SK-N-SH (cell line): Measurements from ENCODE around the gene IFT27. TPM values are rescaled to one million over a fixed set of nuclear protein-coding genes. Genes with fewer than 3 reads are reported as not detected.

Experiments used
- CTCF ChIA-PET: fragments of 300-600, 350-600 bp; formaldehyde crosslinking; extraction: SDS; loops from one replicate; lab custom pipeline; 2021; lab: Yijun Ruan, JAX
- POLR2A ChIA-PET: fragments of 350-600 bp; sonication (Branson Sonifier 250); formaldehyde crosslinking; extraction: SDS; loops from one replicate; lab custom pipeline; 2020; ENCODE audit warnings: antibody characterized with exemption, inconsistent platforms; lab: Yijun Ruan, JAX
- DNase-seq: peaks from one replicate; pipeline ENCODE4 v3.0.0; 2012
- H2AFZ ChIP-seq: fragments of 200-600 bp; sonication (generic); 2 replicates; pipeline ENCODE4 v1.8.1; 2016; ENCODE audit warnings: antibody characterized with exemption, mild to moderate bottlenecking, low read depth
- H3F3A ChIP-seq: fragments of 200-600 bp; sonication (generic); replicated peaks from 2 replicates; pipeline ENCODE3; 2016; ENCODE audit warnings: antibody characterized with exemption, mild to moderate bottlenecking; ENCODE audit not compliant: insufficient read depth
- H3K27ac ChIP-seq, 2 experiments: fragments of 200-500 bp in 1 of 2; fragments of 200-600 bp in 1 of 2; sonication (Bioruptor generic) in 1 of 2; sonication (generic), shearing (Covaris generic) in 1 of 2; 2 replicates each; pipeline versions ENCODE4 v1.5.1 to v1.6.1; 2014 to 2016; ENCODE audit warnings: low read depth in 2 of 2, inconsistent platforms in 1 of 2, low read length in 1 of 2, mild to moderate bottlenecking in 1 of 2, mixed read lengths in 1 of 2
- H3K27me3 ChIP-seq: fragments of 200-600 bp; sonication (generic), shearing (Covaris generic); 2 replicates; pipeline ENCODE4 v1.6.1; 2016; ENCODE audit warnings: mixed run types; ENCODE audit not compliant: insufficient read depth
- H3K36me3 ChIP-seq, 2 experiments: fragments of 200-500 bp in 1 of 2; fragments of 200-600 bp in 1 of 2; sonication (Bioruptor generic) in 1 of 2; sonication (generic) in 1 of 2; replicated peaks in 1 of 2; 2 replicates each; pipeline versions ENCODE3 to v1.5.1; 2014 to 2016; ENCODE audit warnings: low read length in 1 of 2, mild to moderate bottlenecking in 1 of 2; ENCODE audit not compliant: insufficient read depth in 2 of 2, control insufficient read depth in 1 of 2
- H3K4me1 ChIP-seq, 2 experiments: fragments of 200-500 bp in 1 of 2; fragments of 200-600 bp in 1 of 2; sonication (Bioruptor generic) in 1 of 2; sonication (generic), shearing (Covaris generic) in 1 of 2; 2 replicates each; pipeline versions ENCODE4 v1.5.1 to v1.6.1; 2014 to 2016; ENCODE audit warnings: low read depth in 1 of 2, low read length in 1 of 2, mixed run types in 1 of 2; ENCODE audit not compliant: insufficient read depth in 2 of 2, control insufficient read depth in 1 of 2
- H3K4me2 ChIP-seq: fragments of 200-600 bp; sonication (generic), shearing (Covaris generic); 2 replicates; pipeline ENCODE4 v1.6.1; 2017; ENCODE audit warnings: mixed run types
- H3K4me3 ChIP-seq, 2 experiments: fragments of 200-500 bp in 1 of 2; fragments of 200-600 bp in 1 of 2; sonication (Bioruptor generic) in 1 of 2; sonication (generic), shearing (Covaris generic) in 1 of 2; 2 replicates each; pipeline versions ENCODE4 v1.5.1 to v1.8.1; 2014 to 2016; ENCODE audit warnings: low read depth in 2 of 2, inconsistent platforms in 1 of 2, low read length in 1 of 2, mild to moderate bottlenecking in 1 of 2, mixed read lengths in 1 of 2, moderate library complexity in 1 of 2
- H3K79me2 ChIP-seq: fragments of 200-600 bp; sonication (generic); 2 replicates; pipeline ENCODE4 v1.8.1; 2017; ENCODE audit warnings: mild to moderate bottlenecking; ENCODE audit not compliant: insufficient read depth
- H3K9ac ChIP-seq: fragments of 200-600 bp; sonication (generic); 2 replicates; pipeline ENCODE4 v1.6.1; 2017; ENCODE audit warnings: mixed run types
- H3K9me2 ChIP-seq: fragments of 200-600 bp; sonication (generic); 2 replicates; pipeline ENCODE4 v1.6.1; 2017; ENCODE audit warnings: mixed run types
- H3K9me3 ChIP-seq: fragments of 200-600 bp; sonication (generic); 2 replicates; pipeline ENCODE4 v1.6.1; 2017; ENCODE audit warnings: mixed run types, mild to moderate bottlenecking, moderate library complexity
- H4K20me1 ChIP-seq: fragments of 200-600 bp; sonication (generic); 2 replicates; pipeline ENCODE4 v1.6.1; 2017; ENCODE audit warnings: mild to moderate bottlenecking, mixed run types; ENCODE audit not compliant: insufficient read depth
- CHD2 ChIP-seq: fragments of 150-350 bp; IDR thresholded peaks from 2 replicates; pipeline ENCODE4 v1.6.1; 2018; ENCODE audit warnings: low read length; ENCODE audit not compliant: partially characterized antibody
- ELF1 ChIP-seq: IDR thresholded peaks from 2 replicates; pipeline ENCODE4 v1.4.0; 2012
- EZH2phosphoT487 ChIP-seq: fragments of 200-600 bp; sonication (generic); IDR thresholded peaks from 2 replicates; pipeline ENCODE4 v1.6.1; 2017; ENCODE audit warnings: low read depth, mixed run types, mild to moderate bottlenecking, antibody characterized with exemption, moderate library complexity, borderline replicate concordance
- FOSL2 ChIP-seq: IDR thresholded peaks from 2 replicates; pipeline ENCODE4 v1.4.0; 2012; ENCODE audit warnings: low read depth, mild to moderate bottlenecking, moderate library complexity, borderline replicate concordance
- FOXJ3 ChIP-seq: sonication (generic); formaldehyde crosslinking; IDR thresholded peaks from 2 replicates; pipeline ENCODE4 v1.5.1; 2020; ENCODE audit warnings: mild to moderate bottlenecking, missing genetic modification reagents
- FOXM1 ChIP-seq: IDR thresholded peaks from 2 replicates; pipeline ENCODE4 v1.4.0; 2012; ENCODE audit warnings: low read depth, mild to moderate bottlenecking
- GABPA ChIP-seq: IDR thresholded peaks from 2 replicates; pipeline ENCODE4 v1.4.0; 2012; ENCODE audit warnings: low read depth, mild to moderate bottlenecking
- MAX ChIP-seq: IDR thresholded peaks from 2 replicates; pipeline ENCODE4 v1.4.0; 2012; ENCODE audit warnings: low read depth
- MXI1 ChIP-seq: IDR thresholded peaks from 2 replicates; pipeline ENCODE4 v1.6.1; 2012; ENCODE audit warnings: mild to moderate bottlenecking, low read depth, low read length, improper control_type of control experiment
- NFIC ChIP-seq: IDR thresholded peaks from 2 replicates; pipeline ENCODE4 v1.4.0; 2012; ENCODE audit warnings: borderline replicate concordance
- RCOR1 ChIP-seq: fragments of 150-350 bp; IDR thresholded peaks from 2 replicates; pipeline ENCODE4 v1.6.1; 2017; ENCODE audit warnings: antibody characterized with exemption, low read length
- RFX5 ChIP-seq: IDR thresholded peaks from 2 replicates; pipeline ENCODE4 v1.6.1; 2012; ENCODE audit warnings: mild to moderate bottlenecking, improper control_type of control experiment, low read length
- SMC3 ChIP-seq: IDR thresholded peaks from 2 replicates; pipeline ENCODE4 v1.6.1; 2012; ENCODE audit warnings: low read depth, low read length, improper control_type of control experiment
- TEAD4 ChIP-seq: IDR thresholded peaks from 2 replicates; pipeline ENCODE4 v1.4.0; 2012; ENCODE audit warnings: mild to moderate bottlenecking, borderline replicate concordance; ENCODE audit not compliant: insufficient read depth
- WGBS: methylation state at CpG from one replicate; pipeline ENCODE4 v1.1.6; 2017; ENCODE audit warnings: low lambda C conversion rate; 5-methylcytosine and 5-hydroxymethylcytosine counted together
- polyA plus RNA-seq, 3 experiments: library from polyadenylated mRNA; depleted of rRNA; stranded (reverse); fragments of >200 nt; gene quantifications; 2 replicates each; pipeline ENCODE4 v1.2.3, GENCODE V29; 2012
- TF ChIP-seq, protein P1 (sequence below): IDR thresholded peaks from 2 replicates; pipeline ENCODE4 v1.4.0; 2012; ENCODE audit warnings: low read depth, borderline replicate concordance
- TF ChIP-seq, protein P2 (sequence below): fragments of 200-600 bp; sonication (generic); IDR thresholded peaks from 2 replicates; pipeline ENCODE4 v1.6.1; 2017; ENCODE audit warnings: antibody characterized with exemption, mild to moderate bottlenecking, moderate library complexity
- TF ChIP-seq, protein P3 (sequence below): IDR thresholded peaks from 2 replicates; pipeline ENCODE4 v1.6.1; 2012; ENCODE audit warnings: mild to moderate bottlenecking, low read depth, low read length, moderate library complexity

IFT27 gene
- polyA plus RNA-seq, 1 of the 3 experiments (the other 2 are of a cell fraction), result 29.4 TPM

GRCh38 chr22:36743011-36743410 lies 32.9 kb downstream of the IFT27 start:
- ChIA-PET POLR2A (interaction anchor here (1.0 kb wide), 1 partner anchor 33 kb away, joined by 3 read pairs; the partner anchor contains the start of gene IFT27), CTCF (interaction anchor here (0.8 to 6.1 kb wide), 5 partner anchors 10 to 196 kb away, joined by 3 to 52 read pairs (median 5); no protein-coding TSS in a partner anchor)
- Histone ChIP-seq H3K27me3 (0 out of 2 replicates have a peak, but pooled peaks cover 5% of the 10 kb centered on the region), H3K9me3 (no peaks in the 10 kb centered on the region), H2AFZ (no peak overlapping the region), H3K27ac (no peak overlapping the region), H3K4me1 (peaks cover 0 to 11% of the 10 kb centered on the region in 2 experiments; a peak in 1 of 4 replicates), H3K9me2 (no peaks in the 10 kb centered on the region), H3F3A (no peaks in the 10 kb centered on the region), H3K4me3 (no peak overlapping the region), H4K20me1 (no peaks in the 10 kb centered on the region), H3K36me3 (no peaks in the 10 kb centered on the region), H3K9ac (no peak overlapping the region), H3K79me2 (no peaks in the 10 kb centered on the region), H3K4me2 (no peak overlapping the region)
- no peak for DNase-seq
- 50% methylated on average over 2 of the region's 4 CpGs for WGBS
- TF ChIP-seq CHD2 (no peak), EZH2phosphoT487 (no peak), FOXM1 (no peak), ELF1 (no peak), RFX5 (no peak), RCOR1 (no peak), SMC3 (no peak), MAX (no peak)
- TF ChIP-seq, protein P1, sequence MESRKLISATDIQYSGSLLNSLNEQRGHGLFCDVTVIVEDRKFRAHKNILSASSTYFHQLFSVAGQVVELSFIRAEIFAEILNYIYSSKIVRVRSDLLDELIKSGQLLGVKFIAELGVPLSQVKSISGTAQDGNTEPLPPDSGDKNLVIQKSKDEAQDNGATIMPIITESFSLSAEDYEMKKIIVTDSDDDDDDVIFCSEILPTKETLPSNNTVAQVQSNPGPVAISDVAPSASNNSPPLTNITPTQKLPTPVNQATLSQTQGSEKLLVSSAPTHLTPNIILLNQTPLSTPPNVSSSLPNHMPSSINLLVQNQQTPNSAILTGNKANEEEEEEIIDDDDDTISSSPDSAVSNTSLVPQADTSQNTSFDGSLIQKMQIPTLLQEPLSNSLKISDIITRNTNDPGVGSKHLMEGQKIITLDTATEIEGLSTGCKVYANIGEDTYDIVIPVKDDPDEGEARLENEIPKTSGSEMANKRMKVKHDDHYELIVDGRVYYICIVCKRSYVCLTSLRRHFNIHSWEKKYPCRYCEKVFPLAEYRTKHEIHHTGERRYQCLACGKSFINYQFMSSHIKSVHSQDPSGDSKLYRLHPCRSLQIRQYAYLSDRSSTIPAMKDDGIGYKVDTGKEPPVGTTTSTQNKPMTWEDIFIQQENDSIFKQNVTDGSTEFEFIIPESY, result no peak
- TF ChIP-seq, protein P2, sequence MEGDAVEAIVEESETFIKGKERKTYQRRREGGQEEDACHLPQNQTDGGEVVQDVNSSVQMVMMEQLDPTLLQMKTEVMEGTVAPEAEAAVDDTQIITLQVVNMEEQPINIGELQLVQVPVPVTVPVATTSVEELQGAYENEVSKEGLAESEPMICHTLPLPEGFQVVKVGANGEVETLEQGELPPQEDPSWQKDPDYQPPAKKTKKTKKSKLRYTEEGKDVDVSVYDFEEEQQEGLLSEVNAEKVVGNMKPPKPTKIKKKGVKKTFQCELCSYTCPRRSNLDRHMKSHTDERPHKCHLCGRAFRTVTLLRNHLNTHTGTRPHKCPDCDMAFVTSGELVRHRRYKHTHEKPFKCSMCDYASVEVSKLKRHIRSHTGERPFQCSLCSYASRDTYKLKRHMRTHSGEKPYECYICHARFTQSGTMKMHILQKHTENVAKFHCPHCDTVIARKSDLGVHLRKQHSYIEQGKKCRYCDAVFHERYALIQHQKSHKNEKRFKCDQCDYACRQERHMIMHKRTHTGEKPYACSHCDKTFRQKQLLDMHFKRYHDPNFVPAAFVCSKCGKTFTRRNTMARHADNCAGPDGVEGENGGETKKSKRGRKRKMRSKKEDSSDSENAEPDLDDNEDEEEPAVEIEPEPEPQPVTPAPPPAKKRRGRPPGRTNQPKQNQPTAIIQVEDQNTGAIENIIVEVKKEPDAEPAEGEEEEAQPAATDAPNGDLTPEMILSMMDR, result no peak

DNA sequence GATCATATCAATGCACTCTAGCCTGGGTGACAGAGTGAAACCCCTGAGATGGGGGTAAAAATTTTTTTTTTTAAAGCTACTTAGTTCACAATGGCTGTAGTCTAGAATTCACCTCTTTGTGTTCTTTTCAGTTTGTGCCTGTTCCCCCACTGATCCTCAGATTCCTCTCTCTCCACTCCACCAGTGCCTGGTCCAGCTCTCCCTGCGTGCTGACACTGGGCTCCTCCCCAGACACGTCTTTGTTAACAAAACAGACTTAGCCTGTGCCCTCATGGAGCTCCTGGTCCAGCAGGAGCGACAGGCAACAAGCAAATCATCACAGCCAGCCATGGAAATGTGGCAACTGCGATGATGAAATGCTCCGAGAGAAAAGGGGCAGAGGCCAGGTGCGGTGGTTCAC lies 34.0 kb downstream of the IFT27 start:
- H3K36me3 ChIP-seq, result no peaks in the 10 kb centered on the region
- 77% methylated on average over 6 of the region's 6 CpGs for WGBS
- peaks cover 0 to 11% of the 10 kb centered on the region in 2 experiments; a peak in 1 of 4 replicates for H3K4me1 ChIP-seq
- H3F3A ChIP-seq, result no peaks in the 10 kb centered on the region
- H3K9me2 ChIP-seq, result no peaks in the 10 kb centered on the region
- H2AFZ ChIP-seq, result no peak overlapping the region
- no peak overlapping the region for H3K4me2 ChIP-seq
- CTCF ChIA-PET, result interaction anchor here (0.6 to 6.1 kb wide), 6 partner anchors 10 to 41 kb away, joined by 3 to 52 read pairs (median 4); no protein-coding TSS in a partner anchor
- H3K27ac ChIP-seq, result no peak overlapping the region
- H3K9me3 ChIP-seq, result no peaks in the 10 kb centered on the region
- POLR2A ChIA-PET, result no interaction called here
- peaks cover 5% of the 10 kb centered on the region; the same call in 1 of the 2 replicates for H3K27me3 ChIP-seq
- no peaks in the 10 kb centered on the region for H3K79me2 ChIP-seq
- H3K9ac ChIP-seq, result no peak overlapping the region
- no peak overlapping the region for H3K4me3 ChIP-seq
- no peaks in the 10 kb centered on the region for H4K20me1 ChIP-seq
- no peak for DNase-seq
- TF ChIP-seq MXI1, result no peak
- TF ChIP-seq GABPA, result no peak
- TF ChIP-seq FOSL2, result no peak
- no peak for TF ChIP-seq TEAD4
- no peak for TF ChIP-seq MAX
- TF ChIP-seq SMC3, result no peak
- TF ChIP-seq, protein P3, sequence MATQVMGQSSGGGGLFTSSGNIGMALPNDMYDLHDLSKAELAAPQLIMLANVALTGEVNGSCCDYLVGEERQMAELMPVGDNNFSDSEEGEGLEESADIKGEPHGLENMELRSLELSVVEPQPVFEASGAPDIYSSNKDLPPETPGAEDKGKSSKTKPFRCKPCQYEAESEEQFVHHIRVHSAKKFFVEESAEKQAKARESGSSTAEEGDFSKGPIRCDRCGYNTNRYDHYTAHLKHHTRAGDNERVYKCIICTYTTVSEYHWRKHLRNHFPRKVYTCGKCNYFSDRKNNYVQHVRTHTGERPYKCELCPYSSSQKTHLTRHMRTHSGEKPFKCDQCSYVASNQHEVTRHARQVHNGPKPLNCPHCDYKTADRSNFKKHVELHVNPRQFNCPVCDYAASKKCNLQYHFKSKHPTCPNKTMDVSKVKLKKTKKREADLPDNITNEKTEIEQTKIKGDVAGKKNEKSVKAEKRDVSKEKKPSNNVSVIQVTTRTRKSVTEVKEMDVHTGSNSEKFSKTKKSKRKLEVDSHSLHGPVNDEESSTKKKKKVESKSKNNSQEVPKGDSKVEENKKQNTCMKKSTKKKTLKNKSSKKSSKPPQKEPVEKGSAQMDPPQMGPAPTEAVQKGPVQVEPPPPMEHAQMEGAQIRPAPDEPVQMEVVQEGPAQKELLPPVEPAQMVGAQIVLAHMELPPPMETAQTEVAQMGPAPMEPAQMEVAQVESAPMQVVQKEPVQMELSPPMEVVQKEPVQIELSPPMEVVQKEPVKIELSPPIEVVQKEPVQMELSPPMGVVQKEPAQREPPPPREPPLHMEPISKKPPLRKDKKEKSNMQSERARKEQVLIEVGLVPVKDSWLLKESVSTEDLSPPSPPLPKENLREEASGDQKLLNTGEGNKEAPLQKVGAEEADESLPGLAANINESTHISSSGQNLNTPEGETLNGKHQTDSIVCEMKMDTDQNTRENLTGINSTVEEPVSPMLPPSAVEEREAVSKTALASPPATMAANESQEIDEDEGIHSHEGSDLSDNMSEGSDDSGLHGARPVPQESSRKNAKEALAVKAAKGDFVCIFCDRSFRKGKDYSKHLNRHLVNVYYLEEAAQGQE, result no peak
- no peak for TF ChIP-seq NFIC
- no peak for TF ChIP-seq CHD2
- TF ChIP-seq FOXJ3 (CRISPR knock-in tag), result no peak
